CD4-positive, alpha-beta T cell treated with Interleukin-2 at 100 ng/mL for 4 hours (primary cell): ENCODE results near the gene TOMT.
A peak's percentile ranks its signal among the peaks of the same experiment; 100 is the strongest.
"Not testable (repeated sequence)": the region's sequence is repeated elsewhere in the genome, so short reads cannot be mapped to it uniquely, and the experiment has no call there.

Experiments
- DNase-seq: peaks from one replicate; pipeline ENCODE4 v3.0.0-alpha.2; 2020; ENCODE audit warnings: low spot score

Gene TOMT

DNA sequence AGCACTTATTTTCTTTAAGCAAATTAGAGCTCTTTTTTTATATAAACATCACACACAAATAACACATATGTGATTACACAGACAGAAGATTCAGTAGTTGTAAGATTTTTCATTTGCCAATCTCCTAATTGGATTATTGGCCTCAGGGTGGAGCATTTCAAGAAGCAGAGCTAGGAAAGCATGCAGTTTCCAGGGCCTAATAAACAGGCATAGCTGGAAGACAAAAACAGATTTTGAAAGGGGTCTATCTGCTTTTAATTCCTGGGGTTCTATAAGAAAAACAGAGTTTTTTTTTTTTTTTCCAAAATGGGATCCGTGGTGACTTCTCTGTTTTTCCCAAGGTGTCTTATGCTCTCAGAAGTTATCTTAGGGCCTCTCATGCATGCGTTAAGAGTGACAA, 22.2 kb downstream of the TOMT start:
- DNase-seq = no peak

- DNase-seq = no peak
These were observed 23.7 kb downstream of the TOMT start for GRCh38 chr11:72129381-72129780.

GRCh38 chr11:72132646-72133045, 26.9 kb downstream of the TOMT start:
- DNase-seq = no peak

DNA sequence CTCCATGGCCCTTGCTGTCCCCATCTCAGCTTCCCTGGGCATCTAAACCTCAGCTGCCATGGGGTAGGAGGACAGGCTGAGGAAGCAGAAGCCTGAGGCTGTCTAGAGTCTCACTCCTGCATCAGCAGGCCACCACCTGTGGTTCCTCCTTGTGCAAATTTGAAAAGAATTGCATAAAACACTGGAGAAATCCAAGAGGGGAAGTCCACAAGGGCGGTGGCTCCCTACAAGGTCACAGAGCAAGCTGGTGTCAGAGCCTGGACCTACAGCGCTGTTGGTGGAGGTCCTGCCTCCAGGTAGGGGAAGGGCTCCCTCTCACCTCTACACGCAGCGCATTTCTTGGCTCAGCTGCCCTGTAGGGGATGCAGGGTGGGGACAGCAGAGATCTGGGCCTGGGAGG, 29.7 kb downstream of the TOMT start, which contains the start of gene FOLR3:
TSS of gene FOLR3 (plus strand) at position 253 of the 400 bp plus-strand sequence. CDS start 228 bp downstream, outside the sequence.
- not testable (repeated sequence) for DNase-seq

- DNase-seq = no peak
These were observed 30.4 kb downstream of the TOMT start for GRCh38 chr11:72135891-72136683.

GRCh38 chr11:72136684-72137262, 31.0 kb downstream of the TOMT start:
- DNase-seq = no peak

GRCh38 chr11:72138821-72139390, 33.2 kb downstream of the TOMT start:
- DNase-seq = no peak

DNA sequence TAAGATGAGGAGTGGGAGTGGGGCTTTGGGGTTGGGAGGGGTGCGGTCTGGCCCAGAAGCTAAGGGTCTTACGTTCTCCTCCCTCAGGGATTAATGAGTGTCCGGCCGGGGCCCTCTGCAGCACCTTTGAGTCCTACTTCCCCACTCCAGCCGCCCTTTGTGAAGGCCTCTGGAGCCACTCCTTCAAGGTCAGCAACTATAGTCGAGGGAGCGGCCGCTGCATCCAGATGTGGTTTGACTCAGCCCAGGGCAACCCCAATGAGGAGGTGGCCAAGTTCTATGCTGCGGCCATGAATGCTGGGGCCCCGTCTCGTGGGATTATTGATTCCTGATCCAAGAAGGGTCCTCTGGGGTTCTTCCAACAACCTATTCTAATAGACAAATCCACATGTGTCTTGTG, 33.8 kb downstream of the TOMT start:
- no peak for DNase-seq

GRCh38 chr11:72140661-72141060, 34.9 kb downstream of the TOMT start:
- DNase-seq = no peak

GRCh38 chr11:72141066-72141465, 35.3 kb downstream of the TOMT start:
- peak; percentile 17 for DNase-seq

DNA sequence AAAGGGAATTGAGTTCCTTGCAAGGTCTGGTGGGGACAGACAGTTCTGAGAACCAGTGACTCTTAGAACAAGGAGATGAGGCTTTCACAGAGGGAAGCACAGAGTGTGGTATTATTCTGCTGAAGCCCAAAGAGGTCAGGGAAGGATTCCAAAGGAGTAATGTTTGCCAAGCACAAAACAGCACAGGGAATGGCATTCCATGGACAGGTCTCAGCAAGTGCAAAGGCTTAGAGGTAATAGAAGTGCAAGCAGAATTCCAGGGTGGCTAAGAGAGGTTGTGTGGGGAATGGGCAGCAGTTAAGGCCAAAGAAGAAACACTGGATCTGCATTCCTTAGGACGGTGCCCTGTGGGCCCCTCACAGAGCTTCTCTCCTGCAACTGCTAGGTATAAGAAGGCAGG, 36.4 kb downstream of the TOMT start:
- DNase-seq = not testable (repeated sequence)

DNA sequence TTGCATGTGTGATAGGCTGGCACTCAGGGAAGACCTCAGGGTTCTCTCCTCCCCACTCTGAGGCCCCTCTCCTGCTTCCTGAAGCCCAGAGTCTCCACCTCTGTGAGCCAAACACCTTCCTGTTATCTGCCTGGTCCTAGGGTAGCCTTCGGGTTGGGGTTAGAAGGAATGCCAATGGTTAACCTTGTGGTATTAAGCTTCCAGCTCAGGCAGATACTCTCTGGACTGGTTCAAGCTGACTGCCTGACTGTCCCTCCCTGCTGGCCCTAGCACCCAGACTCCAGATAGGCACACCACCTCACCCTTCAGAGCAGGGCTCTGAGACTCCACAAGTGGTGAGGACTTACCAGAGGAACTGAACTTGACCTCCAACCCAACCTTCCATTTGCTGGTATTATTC, 36.8 kb downstream of the TOMT start:
- DNase-seq = not testable (repeated sequence)

DNA sequence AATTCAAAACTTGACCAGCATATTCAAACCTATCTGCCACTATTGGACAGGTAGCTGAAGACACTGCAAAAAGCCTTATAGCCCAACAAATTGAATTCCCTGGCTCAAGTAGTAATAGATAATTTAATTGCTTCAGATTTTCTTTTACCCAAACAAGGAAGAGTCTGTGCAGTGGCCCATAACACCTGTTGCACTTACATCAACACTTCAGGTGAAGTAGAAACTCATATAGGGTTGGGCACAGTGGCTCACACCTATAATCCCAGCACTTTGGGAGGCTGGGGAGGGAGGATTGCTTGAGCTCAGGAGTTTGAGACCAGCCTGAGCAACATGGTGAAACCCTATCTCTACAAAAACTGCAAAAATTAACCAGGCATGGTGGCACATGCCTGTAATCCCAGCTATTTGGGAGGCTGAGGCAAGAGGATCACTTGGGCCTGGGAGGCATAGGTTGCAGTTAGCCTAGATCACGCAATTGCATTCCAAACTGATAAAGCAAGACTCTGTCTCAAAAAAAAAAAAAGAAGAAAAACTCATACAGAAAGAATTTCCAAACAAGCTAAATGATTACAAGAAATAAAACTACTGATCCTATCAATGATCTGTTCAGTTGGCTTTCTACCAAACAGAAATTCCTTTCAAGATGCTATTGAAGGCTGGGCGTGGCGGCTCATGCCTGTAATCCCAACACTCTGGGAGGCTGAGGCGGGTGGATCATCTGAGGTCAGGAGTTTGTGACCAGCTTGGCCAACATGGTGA, 39.3 kb downstream of the TOMT start:
- DNase-seq = no peak

DNA sequence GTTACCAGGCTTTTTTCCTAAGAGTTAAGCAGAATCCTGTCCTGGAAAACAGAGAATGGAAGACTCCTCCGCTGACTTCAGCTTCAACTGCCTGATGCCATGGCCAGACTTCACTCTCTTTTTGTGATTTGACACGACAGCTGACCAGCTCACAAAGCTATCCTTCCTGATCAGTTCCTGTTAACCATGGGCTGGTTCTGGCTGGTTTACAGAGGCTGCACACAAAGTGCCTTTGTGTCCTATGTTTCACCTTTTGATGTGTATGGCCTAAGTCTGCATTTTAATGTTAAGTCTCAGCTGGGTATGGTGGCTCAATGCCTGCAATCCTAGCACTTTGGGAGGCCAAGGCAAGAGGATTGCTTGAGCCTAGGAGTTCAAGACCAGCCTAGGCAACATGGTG, 40.9 kb downstream of the TOMT start:
- DNase-seq = no peak

GRCh38 chr11:72150882-72151281, 45.2 kb downstream of the TOMT start:
- no peak for DNase-seq

DNA sequence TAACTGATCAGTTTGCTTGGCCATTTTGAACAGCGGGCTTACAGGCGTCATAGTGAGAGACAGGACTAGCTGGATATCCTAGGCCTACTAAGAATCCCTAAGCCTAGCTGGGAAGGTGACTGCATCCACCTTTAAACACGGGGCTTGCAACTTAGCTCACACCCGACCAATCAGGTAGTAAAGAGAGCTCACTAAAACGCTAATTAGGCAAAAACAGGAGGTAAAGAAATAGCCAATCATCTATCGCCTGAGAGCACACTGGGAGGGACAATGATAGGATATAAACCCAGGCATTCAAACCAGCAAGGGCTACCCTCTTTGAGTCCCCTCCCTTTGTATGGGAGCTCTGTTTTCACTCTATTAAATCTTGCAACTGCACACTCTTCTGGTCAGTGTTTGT, 48.1 kb downstream of the TOMT start:
- not testable (repeated sequence) for DNase-seq

GRCh38 chr11:72154816-72155215, 49.1 kb downstream of the TOMT start:
- no peak for DNase-seq

- DNase-seq = no peak
These were observed 50.0 kb downstream of the TOMT start for GRCh38 chr11:72155751-72156150.

DNA sequence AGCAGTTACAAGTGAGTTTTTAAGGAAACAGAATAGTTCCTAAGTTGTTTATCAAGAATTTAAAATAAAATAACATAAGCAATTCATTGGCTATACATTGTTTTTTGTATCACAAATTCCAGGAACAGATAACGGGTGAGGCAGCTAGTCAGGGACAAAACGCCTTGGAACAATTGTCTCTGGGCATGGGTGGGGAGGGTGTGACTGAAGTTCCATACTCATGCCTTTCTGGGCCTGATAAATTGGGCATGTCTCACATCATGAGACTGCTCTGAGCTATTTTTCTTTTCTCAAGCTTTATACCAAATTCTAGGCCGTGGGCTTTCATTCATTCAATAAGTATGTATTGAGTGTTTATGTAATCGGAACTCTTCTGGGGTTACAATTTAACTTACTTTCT, 51.4 kb downstream of the TOMT start:
- DNase-seq = no peak
